ENCODE data around the gene RBM33. TPM values are rescaled to one million over a fixed set of nuclear protein-coding genes. Genes with fewer than 3 reads are reported as not detected.

RBM33 gene
- total and polyA plus RNA-seq, 2 of the 8 experiments (the other 6 are each of a cell fraction or from before 2014, with no cell fraction given) = 16.5 to 64.6 TPM

GRCh38 chr7:155665079-155665956 is 20.9 kb downstream of the RBM33 start:
- no peaks in the 10 kb centered on the region for H3K23me2 ChIP-seq (ENCODE audit: low read depth, low read length)
- H4K91ac ChIP-seq (replicated peaks; ENCODE audit: insufficient read length, low read length) = no peak overlapping the region
- no peak overlapping the region for H3K14ac ChIP-seq (ENCODE audit: insufficient read length)
- peaks cover 24 to 25% of the 10 kb centered on the region in 2 experiments for H4K20me1 ChIP-seq (replicated peaks in 1 of 2; ENCODE audit: control insufficient read depth in 1 of 2, insufficient read depth in 2 of 2, low read length in 2 of 2)
- H2BK12ac ChIP-seq (ENCODE audit: low read depth, low read length) = no peak overlapping the region
- FAIRE-seq (no peak), DNase-seq (ENCODE audit: low read depth in 1 of 2, low spot score in 2 of 2) (no peak)
- peaks cover 14% of the 10 kb centered on the region for H3K79me1 ChIP-seq (ENCODE audit: low read depth, low read length)
- 94% methylated on average over 9 of the region's 9 CpGs; no CpG with 5 or more reads in 1 of the 2 experiments for whole genome bisulfite sequencing, 2 experiments (ENCODE audit: extremely low coverage in 1 of 2, insufficient coverage in 1 of 2, insufficient read length in 1 of 2, insufficient replicate concordance in 2 of 2, low coverage in 1 of 2, low lambda C conversion rate in 2 of 2, missing lambda C conversion rate in 1 of 2)
- no peak overlapping the region for H3K18ac ChIP-seq (ENCODE audit: extremely low read depth, low read length)
- no peak overlapping the region for H2BK120ac ChIP-seq (replicated peaks; ENCODE audit: low read depth, low read length)
- H3K27me3 ChIP-seq (replicated peaks in 1 of 4; ENCODE audit: control insufficient read depth in 3 of 4, extremely low read depth in 1 of 4, insufficient read depth in 3 of 4, low read length in 3 of 4) = no peaks in the 10 kb centered on the region
- 0 out of 2 replicates have a peak overlapping the region, but pooled peaks have one; percentile 12 for H2BK15ac ChIP-seq (ENCODE audit: low read length)
- H2AFZ ChIP-seq (ENCODE audit: low read length) = no peak overlapping the region
- H3K9ac ChIP-seq (replicated peaks in 1 of 4; ENCODE audit: extremely low read depth in 1 of 4, low read depth in 3 of 4, low read length in 3 of 4) = no peak overlapping the region
- H3K9me3 ChIP-seq (ENCODE audit: insufficient read depth in 2 of 2, low read depth in 1 of 2, low read length in 1 of 2) = no peaks in the 10 kb centered on the region
- peaks cover 1 to 9% (median 6%) of the 10 kb centered on the region in 4 experiments; a peak in 5 of 7 replicates for H3K4me1 ChIP-seq (replicated peaks in 1 of 4; ENCODE audit: control insufficient read depth in 3 of 4, insufficient read depth in 4 of 4, low read length in 3 of 4)
- H2BK20ac ChIP-seq (ENCODE audit: low read length) = no peak overlapping the region
- H3K23ac ChIP-seq (ENCODE audit: insufficient read length) = no peak overlapping the region
- no peak overlapping the region for H2BK5ac ChIP-seq (ENCODE audit: low read depth, low read length)
- no peak overlapping the region for H3K56ac ChIP-seq (replicated peaks; ENCODE audit: insufficient read length, low read depth, low read length)
- no peak overlapping the region for H2AK5ac ChIP-seq (ENCODE audit: low read depth, low read length)
- TF ChIP-seq POLR2AphosphoS5 (IDR thresholded peaks at IDR 0.05; ENCODE audit: low read depth, low read length) (no peak), TBP (IDR thresholded peaks at IDR 0.05; ENCODE audit: low read depth, low read length) (no peak), YY1 (IDR thresholded peaks at IDR 0.05; ENCODE audit: low read depth, low read length) (no peak), ATF3 (IDR thresholded peaks at IDR 0.05; ENCODE audit: insufficient read depth, low read depth, low read length) (no peak), PHF8 (conservative IDR thresholded peaks at IDR 0.05; ENCODE audit: low read depth, low read length) (no peak)
- H3K4ac ChIP-seq (replicated peaks; ENCODE audit: insufficient read length, low read depth, low read length) = no peak overlapping the region
- peaks cover 17 to 98% of the 10 kb centered on the region in 2 experiments for H3K79me2 ChIP-seq (ENCODE audit: control insufficient read depth in 1 of 2, insufficient read depth in 2 of 2, low read length in 2 of 2)
- H3K4me3 ChIP-seq (ENCODE audit: extremely low read depth in 1 of 4, insufficient read depth in 2 of 4, low read depth in 3 of 4, low read length in 4 of 4) = no peak overlapping the region
- H3K4me2 ChIP-seq (ENCODE audit: insufficient read depth in 1 of 2, low read depth in 2 of 2, low read length in 2 of 2) = no peak overlapping the region
- H3K27ac ChIP-seq (ENCODE audit: low read depth, low read length) = no peak overlapping the region
- H4K8ac ChIP-seq (ENCODE audit: extremely low read depth, insufficient read depth, low read length) = no peak overlapping the region
- ChIA-PET POLR2A (ENCODE audit: partially characterized antibody) (interaction anchor here (0.6 kb wide), 2 partner anchors 1112 to 1919 kb away, joined by 3 to 5 read pairs; no protein-coding TSS in a partner anchor), CTCF (ENCODE audit: partially characterized antibody) (no interaction called here)
- peaks cover 0 to 3% (median 0%) of the 10 kb centered on the region in 4 experiments; a peak in 1 of 8 replicates for H3K36me3 ChIP-seq (ENCODE audit: control insufficient read depth in 2 of 4, insufficient read depth in 4 of 4, low read length in 3 of 4)
- H4K5ac ChIP-seq (ENCODE audit: insufficient read length, low read depth, low read length) = no peak overlapping the region
